Stimulated activated CD4-positive, alpha-beta T cell treated with anti-CD3 and anti-CD28 coated beads, TNF-alpha, amount 100 ng/mL, for 4 hours (primary cell): Measurements from ENCODE around the gene HDLBP.

Experiments used
- DNase-seq, 3 experiments: peaks; one replicate each; pipeline ENCODE4 v3.0.0-alpha.2; 2020; ENCODE audit warnings: low read depth in 3 of 3

Gene HDLBP

GRCh38 chr2:241228081-241228859, 87.2 kb downstream of the HDLBP start:
- DNase-seq: no peak

- DNase-seq: no peak
Observed at GRCh38 chr2:241227594-241227993, 87.9 kb downstream of the HDLBP start.

GRCh38 chr2:241226723-241227572, 88.5 kb downstream of the HDLBP start:
- DNase-seq: no peak

- no peak for DNase-seq
Observed at GRCh38 chr2:241225983-241226382, 89.5 kb downstream of the HDLBP start.

GRCh38 chr2:241225545-241225944, 89.9 kb downstream of the HDLBP start:
- DNase-seq: no peak

GRCh38 chr2:241224851-241225438, 90.5 kb downstream of the HDLBP start:
- DNase-seq: no peak

GRCh38 chr2:241224018-241224850, 91.2 kb downstream of the HDLBP start:
- DNase-seq: no peak

GRCh38 chr2:241223211-241224017, 92.1 kb downstream of the HDLBP start:
- DNase-seq: no peak

- no peak for DNase-seq
Observed at GRCh38 chr2:241219856-241220356, 95.6 kb downstream of the HDLBP start.

GRCh38 chr2:241219030-241219382, 96.5 kb downstream of the HDLBP start:
- DNase-seq: no peak

- no peak for DNase-seq
Observed at GRCh38 chr2:241218131-241219029, 97.1 kb downstream of the HDLBP start.

GRCh38 chr2:241217320-241218031, 98.0 kb downstream of the HDLBP start:
- peak in 2 of 3 experiments; percentile 5 to 14 for DNase-seq

GRCh38 chr2:241216211-241216761, 99.2 kb downstream of the HDLBP start:
- DNase-seq: no peak

GRCh38 chr2:241215421-241215820, 100.1 kb downstream of the HDLBP start:
- DNase-seq: no peak

- DNase-seq: no peak
Observed at GRCh38 chr2:241214766-241215165, 100.7 kb downstream of the HDLBP start.

GRCh38 chr2:241214209-241214608, 101.3 kb downstream of the HDLBP start:
- no peak for DNase-seq

GRCh38 chr2:241213567-241213966, 101.9 kb downstream of the HDLBP start:
- DNase-seq: no peak

- no peak for DNase-seq
Observed at GRCh38 chr2:241213041-241213440, 102.4 kb downstream of the HDLBP start.

GRCh38 chr2:241211276-241211675, 104.2 kb downstream of the HDLBP start:
- DNase-seq: no peak
